NCI-H345 treated with DMSO at 0.1 percent for 48 hours (cell line): ENCODE results near the gene STEAP1B.

Source experiments
- DNase-seq: peaks from one replicate; lab custom pipeline; 2025; ENCODE audit not compliant: unreplicated experiment; lab: John Stamatoyannopoulos, UW

The STEAP1B gene

DNA sequence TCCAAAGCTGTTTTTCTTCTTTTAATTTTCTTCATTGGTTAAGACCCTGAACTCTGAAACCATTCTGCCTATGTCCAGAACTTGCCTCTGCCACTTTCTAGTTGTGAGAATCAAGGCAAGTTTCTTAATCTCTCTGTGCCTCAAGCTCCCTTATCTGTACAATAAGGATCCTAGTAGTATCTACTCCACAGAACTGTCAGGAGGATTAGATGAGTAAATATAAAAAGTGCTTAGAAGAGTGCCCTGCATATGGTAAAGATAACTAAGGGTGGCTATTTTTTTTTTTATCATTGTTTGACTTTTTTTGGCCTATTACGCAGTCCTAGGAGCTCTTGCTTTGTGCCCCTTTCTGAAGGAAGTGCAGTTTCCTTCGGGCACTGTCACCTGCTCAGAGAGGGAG lies 96.6 kb downstream of the STEAP1B start:
- no peak for DNase-seq

DNA sequence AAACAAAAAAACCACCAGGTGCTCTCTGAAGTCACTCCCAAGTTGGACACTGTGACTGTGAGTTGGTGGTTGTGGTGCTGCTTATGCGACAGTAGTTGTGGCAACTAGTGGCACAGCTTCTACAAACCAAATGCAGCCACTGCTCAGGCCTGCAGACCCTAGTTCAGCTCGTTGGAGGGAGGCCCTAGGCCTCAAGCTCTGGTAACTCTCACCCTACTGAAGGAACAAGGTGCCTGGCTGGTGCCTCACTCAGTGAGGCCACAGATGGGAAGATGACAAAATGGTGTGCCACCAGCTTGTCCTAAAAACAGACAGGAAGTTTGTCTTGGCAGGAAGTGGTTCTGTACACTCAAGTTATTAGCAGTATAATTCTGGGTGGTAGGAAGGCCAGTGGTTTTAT lies 97.7 kb downstream of the STEAP1B start:
- DNase-seq: no peak

DNA sequence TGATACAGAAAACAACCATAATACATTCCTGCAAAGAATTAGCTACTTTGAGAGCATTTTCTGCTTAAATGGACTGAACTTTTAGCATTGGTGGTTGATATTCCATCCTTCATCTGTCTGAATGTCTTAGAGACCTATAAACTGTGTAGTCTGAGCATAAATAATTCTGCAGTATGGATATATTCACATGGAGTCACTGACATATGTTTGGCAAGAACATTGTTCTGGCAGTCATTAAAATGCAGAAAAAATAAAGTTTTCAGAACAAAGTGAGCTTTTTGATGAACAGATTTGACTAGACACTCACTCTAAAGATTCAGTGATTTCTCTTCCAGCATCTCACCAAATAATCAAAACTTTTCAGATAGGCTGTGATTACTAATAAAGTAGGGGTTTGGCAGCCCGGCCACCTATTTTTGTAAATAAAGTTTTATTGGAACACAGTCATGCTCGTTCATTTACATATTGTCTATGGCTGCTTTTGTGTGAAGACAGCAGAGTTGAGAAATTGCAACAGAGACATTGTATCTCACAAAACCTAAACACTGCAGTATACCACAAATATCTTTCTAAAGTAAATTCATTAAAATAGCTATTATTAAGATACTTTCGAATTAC lies 98.9 kb downstream of the STEAP1B start:
- DNase-seq: no peak

DNA sequence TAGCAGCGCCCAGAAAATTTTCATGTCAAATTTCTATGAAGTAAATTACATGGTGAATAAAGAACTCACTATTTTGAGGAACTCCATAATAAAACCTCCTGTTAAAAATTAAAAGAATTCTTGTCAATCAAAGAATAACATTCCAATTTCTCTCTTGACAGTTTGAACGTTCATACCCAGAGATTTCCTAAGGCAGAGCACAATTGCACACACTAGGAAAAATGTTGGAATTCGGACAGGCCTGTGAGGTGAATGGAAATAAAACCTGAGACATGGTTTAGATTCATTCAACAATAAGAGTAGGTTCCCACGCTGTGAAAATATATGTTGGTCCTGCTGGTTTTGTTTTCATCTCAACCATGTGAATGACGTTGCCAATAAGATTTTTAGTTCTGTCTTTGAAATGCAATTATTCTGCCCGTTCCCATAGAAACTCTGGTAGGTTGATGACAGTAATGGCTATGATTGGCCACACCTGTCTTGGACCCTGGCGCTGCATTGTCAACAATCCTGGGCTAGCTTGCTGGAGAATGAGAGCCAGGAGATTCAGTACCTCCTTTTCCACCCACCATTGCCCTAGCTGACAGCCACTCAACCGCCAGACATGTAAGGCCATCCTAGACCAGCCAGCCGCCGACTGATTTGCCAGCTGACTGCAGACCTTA lies 99.7 kb downstream of the STEAP1B start:
- DNase-seq: no peak

DNA sequence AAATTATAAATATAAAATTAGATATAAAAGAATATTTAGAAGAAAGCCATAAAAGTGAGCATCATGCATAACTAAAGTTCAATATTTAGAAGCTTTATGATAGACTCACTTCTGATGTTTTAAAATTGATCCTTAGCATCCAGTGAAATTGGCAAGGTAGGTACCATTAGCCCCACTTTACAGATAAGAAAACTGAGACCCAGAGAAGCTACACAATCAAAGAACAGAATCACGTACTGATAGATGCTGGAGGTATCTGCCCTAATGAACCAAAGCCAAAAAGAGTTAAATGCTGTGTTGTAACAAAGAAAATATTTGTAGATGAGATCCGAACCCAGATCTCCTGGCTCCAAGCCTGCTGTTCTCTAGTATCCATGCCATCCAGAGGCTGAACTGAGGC lies 100.4 kb downstream of the STEAP1B start:
- DNase-seq: no peak

DNA sequence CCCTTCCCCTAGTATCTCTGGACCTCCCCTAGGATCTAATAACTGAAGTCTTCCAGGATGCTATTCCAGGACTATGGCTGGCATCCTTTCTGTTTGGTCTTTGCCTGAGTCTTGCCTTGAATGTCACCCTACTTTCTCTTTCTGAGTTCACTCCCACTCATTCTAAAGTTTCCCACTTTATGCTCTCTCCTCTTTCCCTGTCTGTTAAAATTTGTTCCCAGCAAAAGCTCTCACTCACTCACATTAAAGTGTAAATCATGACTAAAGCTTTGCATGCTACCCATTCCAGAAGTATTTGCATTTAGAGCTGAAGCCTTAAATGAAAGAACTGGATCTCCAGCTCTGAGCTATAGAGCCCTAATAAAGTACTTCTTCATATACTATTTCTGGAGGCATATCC lies 100.9 kb downstream of the STEAP1B start:
- DNase-seq: no peak

DNA sequence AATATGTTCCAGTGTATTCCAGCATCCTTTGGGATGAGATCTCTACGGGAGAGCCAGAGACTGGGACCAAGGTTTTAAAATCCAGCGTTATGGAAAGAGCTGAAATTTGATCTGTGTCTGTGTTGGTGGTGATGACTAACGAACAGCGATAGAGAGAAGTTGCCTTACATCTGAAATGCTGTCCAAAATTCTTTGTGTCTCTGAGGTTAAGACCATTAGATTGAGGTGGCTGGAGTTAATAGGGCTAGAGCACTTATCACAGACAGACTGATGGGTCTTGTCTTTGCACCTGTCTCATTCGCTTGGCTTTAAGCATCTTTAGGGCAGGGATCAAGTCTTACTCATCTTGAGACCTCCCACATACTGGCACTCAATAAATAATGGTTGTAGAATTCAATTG lies 102.0 kb downstream of the STEAP1B start:
- no peak for DNase-seq

DNA sequence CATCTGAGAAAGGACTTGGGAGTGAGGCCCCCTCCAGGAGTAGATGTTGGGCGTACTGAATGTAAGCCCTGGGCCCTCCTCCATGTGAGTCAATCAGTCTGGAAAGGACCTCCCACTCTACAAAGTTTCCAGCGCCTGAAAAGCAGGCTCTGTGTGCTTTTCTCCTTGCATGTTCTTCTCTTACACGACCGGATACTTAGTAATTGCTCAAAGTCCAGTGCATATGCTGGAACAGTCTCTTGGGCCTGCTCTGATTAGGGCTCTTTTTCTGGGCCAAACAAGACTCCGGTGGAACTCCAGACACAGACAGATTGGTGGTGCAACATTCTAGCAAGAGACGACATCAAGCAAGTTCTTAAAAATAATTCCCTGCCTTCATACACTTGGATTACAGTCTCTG lies 104.8 kb downstream of the STEAP1B start:
- no peak for DNase-seq

DNA sequence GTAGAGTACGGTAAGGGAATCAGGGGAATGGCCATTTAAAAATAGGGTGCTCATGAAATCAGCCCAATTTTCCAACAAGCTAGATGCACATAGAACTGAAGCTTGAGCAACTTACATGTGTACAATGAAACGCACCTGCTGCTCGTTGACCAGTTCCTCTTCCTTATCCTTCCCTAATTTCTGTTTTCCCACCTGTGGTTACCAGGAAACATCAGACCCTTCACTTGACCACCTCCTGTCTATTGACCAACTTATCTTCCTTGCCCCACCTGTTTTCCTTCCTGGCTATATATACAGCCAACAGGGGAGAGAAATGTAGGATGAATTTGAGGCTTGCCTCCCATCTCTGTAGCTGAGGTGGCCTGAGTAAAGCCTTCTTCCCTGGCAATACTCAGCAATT lies 105.2 kb downstream of the STEAP1B start:
- no peak for DNase-seq

DNA sequence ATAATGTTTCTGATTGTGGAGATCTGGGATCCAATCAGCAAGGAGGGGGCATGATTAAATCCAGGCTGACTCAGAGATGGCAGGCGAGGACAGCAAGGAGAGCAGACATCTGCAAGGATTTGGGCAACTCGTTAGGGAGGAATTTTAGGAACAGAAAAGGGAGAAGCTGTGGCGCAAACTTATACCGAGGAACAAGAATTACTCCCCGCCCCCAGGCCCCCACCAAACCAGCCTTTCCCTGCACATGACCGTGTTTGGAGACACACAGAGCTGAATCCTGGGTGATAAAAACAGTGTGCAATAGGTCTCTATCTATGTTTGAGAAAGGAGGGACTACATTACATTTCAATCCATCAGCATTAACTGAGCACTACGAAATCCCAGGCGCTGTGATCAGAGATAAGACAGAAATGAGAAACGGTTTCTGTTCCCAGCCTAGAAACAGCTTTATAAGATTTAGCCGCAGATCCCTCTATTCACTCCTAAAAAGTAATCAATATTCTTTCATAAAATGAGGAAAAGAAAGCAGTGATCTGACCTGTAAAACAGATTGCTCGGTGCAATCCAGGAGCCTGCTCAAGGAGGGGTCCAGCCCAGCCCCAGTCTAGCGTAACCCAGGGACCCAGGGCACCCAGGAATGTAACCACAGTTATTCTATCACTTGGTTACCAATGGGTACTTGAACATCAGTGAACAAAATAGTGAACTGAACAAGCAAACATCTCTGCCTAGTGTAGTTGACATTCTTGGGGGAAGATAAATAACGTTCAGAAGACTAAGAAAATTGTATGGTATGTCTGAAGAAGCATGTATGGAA lies 105.9 kb downstream of the STEAP1B start:
- no peak for DNase-seq

DNA sequence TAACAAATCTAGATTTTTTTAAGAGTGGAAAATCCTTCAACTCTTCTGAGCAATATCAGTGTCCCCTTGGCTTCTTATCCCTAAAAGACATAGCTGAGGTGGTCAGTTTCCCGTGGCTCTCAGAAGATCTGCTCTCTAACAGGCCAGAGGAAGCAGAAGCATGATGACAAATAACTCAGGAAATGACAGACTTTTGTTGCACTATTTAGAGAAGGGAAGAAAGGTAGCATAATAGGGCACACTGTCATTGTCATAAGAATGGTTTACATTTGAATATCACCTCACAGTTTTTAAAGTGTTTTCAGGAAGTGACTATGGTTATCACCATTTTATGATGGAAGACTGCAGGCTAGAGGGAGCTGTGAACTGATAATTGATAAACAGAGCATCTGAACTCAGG lies 109.5 kb downstream of the STEAP1B start:
- no peak for DNase-seq

DNA sequence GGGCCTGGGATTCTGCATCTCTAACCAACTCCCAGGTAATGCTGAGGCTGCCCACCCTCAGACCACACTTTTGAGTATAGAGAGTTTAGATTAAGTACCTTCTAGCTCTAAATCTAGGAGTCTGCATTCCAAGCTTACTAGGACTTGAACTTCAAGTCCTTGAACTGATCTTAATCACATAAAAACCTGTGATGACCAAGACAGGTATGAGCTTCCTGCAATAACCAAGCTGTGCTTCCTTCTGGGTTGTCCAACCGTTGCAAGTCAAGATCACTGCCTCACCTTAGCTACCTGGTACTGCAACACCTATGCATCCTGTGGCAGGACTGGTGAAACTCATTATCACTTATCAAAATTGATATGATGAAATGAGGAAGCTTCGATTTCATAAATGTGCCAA lies 110.1 kb downstream of the STEAP1B start:
- DNase-seq: no peak

DNA sequence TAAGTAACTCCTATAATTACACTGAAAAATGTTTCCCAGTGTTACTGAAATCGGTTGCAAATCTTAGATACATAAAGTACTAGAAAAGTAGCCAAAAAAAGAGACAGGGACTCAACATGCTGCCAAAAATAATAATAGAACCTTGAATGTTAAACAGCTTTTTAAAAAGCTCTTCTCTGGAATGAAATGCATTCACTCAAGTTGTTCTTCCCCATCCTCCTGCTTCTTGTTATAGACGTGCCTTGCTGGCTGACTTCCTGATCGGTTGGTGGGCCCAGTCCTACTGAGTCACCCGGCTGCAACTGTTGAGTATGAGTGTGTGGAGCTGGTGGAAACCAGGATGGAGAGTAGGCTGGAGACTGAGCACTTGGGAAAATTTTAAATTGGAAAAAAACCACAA lies 112.4 kb downstream of the STEAP1B start:
- no peak for DNase-seq

DNA sequence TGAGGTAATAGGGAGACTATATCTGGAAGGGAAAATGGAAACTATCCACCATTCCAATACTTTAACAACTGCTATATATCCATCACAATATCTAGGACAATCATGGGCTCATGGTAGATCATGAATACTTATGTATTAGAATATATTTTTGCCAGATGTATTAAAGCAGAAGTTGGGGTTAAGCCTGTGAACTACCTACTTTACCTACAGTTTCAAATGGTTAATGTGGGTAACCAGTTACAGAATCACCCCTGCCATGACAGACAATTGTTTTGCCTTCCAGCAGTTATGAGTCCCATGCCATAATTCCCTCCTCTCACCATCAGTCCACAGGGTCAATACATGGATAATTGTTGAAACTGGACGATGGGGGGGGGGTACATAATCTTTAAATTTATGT lies 113.1 kb downstream of the STEAP1B start:
- no peak for DNase-seq

DNA sequence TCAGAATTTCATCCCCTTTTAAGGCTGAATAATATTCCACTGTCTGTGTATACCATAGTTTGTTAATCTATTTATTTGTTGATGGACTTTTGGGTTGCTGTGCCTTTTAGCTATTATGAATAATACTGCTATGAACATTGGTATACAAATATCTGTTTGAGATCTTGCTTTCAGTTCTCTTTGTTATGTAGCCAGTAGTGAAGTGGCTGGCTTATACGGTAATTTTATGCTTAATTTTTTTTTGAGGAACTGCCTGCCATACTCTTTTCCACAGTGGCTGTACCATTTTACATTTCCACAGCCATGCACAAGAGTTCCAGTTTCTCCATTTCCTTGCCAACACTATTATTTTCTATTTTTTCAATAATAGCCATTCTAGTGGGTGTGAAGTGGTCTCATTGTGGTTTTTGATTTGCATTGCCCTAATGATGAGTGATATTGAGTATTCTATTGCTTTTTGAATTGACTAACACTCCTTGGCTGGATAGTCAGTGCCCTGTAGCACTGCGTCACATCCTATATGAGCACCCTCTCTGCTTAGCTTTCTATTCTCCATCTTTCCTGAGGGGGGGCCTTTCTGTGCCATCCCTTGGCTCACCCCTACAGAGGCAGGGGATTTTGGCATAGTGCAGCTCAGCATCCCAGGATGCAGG lies 113.7 kb downstream of the STEAP1B start:
- DNase-seq: no peak

DNA sequence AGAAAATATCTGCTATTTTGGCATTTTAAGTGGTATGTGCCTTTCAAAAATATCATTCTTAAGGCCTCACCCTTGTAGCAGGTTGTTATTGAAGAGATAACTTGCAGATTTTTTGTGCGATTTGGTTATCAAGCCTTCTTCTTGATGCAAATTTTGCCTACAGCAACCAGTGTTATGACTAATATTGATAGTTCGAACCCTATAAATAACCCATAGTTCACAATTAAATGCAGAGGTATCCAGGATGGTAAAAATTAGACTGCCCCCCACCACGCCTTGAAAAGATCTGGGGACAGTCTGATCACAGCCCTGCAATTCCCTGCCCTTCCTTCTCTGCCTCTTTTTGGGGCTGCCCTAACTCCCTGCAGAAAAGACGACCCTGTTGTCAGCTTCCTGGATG lies 114.7 kb downstream of the STEAP1B start:
- no peak for DNase-seq

DNA sequence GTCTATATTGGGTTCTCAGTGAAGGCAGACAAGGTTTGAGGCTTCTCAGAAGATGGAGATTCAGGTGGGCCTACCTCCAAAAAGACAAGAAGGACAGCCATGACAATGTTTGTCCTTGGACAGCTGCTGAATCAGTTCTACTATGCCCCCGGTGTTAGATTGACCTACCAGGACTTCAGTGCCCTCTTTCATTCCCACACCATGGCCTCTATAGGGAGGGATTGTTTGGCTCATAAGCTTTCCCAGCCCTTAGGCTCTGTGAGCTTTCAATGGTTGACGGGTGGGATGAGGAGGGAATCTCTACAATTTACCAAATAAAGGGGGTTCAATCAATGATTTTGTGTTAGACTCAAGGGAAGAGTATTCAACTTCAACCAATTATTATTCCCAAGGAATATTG lies 119.7 kb downstream of the STEAP1B start:
- no peak for DNase-seq

DNA sequence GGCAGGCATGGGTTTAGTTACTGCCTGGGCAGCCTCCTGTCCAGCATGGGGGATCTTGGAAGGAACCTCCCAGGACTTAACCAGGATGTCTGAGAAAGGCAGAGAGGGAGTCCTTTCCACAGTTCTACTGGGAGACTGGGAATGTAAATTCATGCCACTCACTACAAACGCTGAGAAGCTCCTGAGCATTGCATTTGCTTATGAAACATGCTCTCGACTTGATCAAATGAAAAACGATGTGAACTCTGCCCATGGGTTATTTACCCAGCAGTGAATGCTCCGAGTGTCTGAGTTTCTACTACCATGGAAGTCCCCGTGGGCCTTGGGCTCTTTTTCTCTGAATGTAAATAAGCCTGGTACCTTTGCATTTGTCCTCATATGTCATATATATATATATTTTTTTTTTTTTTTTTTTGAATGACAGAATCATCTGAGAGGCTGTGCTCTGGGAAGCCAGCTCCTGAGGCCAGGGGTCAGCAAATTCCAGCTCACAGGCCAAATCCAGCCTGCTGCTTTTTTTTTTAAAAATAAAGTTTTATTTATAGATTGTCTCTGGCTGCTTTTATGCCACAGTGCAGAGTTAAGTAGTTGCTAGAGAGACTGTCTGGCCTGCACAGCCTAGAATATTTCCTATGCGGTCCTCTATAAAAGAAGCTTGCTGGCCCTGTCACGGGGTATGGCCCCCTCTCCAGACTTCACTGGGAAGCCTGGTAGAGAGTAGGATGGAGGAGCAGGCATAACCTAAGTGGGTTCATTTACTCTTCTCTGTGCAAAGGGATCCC lies 121.6 kb downstream of the STEAP1B start:
- no peak for DNase-seq

DNA sequence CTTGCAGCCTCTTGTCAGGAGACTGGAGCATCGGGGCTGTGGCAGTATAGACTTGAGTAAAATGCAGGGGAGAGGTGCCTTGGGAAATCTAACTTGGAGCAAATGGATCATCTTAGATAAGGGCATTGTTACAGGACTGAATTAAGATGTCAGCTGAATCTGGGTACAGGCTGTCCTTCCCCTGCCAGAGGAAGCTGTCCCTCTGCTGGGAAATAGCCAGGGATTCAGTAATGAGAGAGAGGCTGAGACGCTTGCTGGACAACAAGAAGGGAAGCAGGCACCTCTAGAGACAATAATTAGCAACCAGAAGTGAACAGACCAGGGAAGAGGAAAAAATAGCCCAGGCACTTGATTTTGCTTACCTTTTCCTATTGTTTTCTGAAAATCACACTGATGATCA lies 122.3 kb downstream of the STEAP1B start:
- no peak for DNase-seq

DNA sequence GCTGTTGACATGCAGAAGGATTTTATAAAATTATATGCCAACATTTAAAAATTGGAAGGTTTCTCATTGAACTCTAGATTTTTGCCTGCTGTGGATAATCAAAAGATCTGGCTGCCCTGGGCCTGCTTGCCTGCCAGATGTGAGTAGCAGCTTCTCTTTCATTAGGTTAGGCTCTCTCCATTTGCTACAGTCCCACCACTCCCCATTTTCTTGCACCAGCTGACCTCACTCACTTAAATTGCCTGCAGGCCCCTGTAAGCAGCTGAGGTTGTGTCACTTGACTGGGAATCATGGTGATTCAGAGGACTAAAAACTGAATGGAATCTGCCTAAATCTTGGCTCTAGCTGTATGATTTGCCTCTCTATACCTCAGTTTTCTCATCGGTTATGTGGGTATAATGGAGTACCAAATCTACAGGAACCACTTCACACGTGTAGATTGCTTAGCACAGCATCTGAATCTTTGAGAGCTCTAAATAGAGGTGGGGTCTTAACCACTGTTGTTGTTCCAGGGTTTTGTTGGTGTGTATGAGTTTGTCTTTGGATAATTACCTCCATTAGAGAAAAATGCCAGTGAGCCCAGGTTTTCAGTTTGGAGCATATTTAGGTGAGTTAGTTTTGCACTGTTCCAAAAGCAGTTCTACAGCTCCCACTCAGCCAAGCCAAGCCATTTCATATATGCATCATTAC lies 124.5 kb downstream of the STEAP1B start:
- no peak for DNase-seq

DNA sequence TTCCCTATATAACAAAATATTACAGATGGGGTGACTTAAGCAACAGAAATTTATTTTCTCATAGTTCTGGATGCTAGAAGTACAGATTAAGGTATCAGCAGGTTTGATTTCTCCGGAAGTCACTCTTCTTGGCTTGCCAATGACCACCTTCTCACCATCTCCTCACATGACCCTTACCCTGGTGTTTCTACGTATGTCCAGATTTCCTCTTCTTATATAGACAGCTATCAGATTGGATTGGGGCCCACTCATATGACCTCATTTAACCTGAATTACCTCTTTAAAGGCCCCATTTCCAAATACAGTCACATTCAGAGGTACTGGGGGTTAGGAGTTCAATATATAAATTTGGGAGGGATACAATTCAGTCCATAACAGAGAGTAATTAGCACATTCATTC lies 126.1 kb downstream of the STEAP1B start:
- DNase-seq: no peak
